Adrenal gland (tissue), 12 donors: ENCODE measurements around the gene PODXL. TPM values are rescaled to one million over a fixed set of nuclear protein-coding genes. Genes with fewer than 3 reads are reported as not detected.
A peak's percentile ranks its signal among the peaks of the same experiment; 100 is the strongest.

Experiments used
- DNase-seq, 7 donors: peaks; one replicate each; pipeline ENCODE4 v3.0.0-alpha.2; 2019 to 2020
- H3K27ac ChIP-seq, 5 donors: fragments of 200-600 bp; sonication (generic) in 4 of 5; 1 replicate in 3 of 5; 2 replicates in 2 of 5; pipeline versions ENCODE4 v1.5.1 to v1.8.0; 2016 to 2020; ENCODE audit warnings: mild to moderate bottlenecking in 1 of 5
- H3K27me3 ChIP-seq: fragments of 200-600 bp; 2 replicates; pipeline ENCODE4 v1.8.0; 2021
- H3K36me3 ChIP-seq, 2 donors: fragments of 200-600 bp; replicated peaks in 1 of 2; 1 replicate in 1 of 2; 2 replicates in 1 of 2; pipeline versions ENCODE4 v1.5.1 to v1.8.0; 2018 to 2022
- H3K4me1 ChIP-seq, 2 donors: fragments of 200-600 bp; replicated peaks in 1 of 2; 1 replicate in 1 of 2; 2 replicates in 1 of 2; pipeline versions ENCODE4 v1.5.1 to v1.8.0; 2018 to 2021
- H3K4me3 ChIP-seq, 4 donors: fragments of 200-600 bp; sonication (generic) in 3 of 4; one replicate each; pipeline ENCODE4 v1.5.1; 2016 to 2018
- H3K9me3 ChIP-seq, 3 donors: fragments of 200-600 bp; sonication (generic) in 1 of 3; replicated peaks in 1 of 3; 1 replicate in 2 of 3; 2 replicates in 1 of 3; pipeline versions ENCODE4 v1.5.1 to v1.8.0; 2016 to 2021
- POLR2A ChIP-seq, 2 donors: fragments of 450-650 bp; IDR thresholded peaks; one replicate each; pipeline ENCODE4 v1.6.1; 2017; ENCODE audit warnings: antibody characterized with exemption in 2 of 2, mild to moderate bottlenecking in 2 of 2, moderate library complexity in 1 of 2
- WGBS, 4 donors: extraction: QIAGEN DNeasy Blood & Tissue Kit in 2 of 4; methylation state at CpG; one replicate each; pipeline versions ENCODE4 v1.1.5 to v1.1.7; 2013 to 2017; 5-methylcytosine and 5-hydroxymethylcytosine counted together
- intact Hi-C, 2 donors: fragments of 100-400 bp; cut with DNase I; formaldehyde crosslinking; loops; one replicate each; pipeline versions ENCODE4 v1.14.1 to v1.15.0; 2022 to 2023
- polyA plus RNA-seq, 3 donors: library from polyadenylated mRNA; stranded (reverse); fragments of 200-250 nt in 2 of 3; fragments of 350-450 nt in 1 of 3; fragmentation: Illumina TruSeq in 1 of 3; extraction: RNeasy Lipid Tissue Mini Kit (QIAGEN cat#74804) in 1 of 3; gene quantifications; one replicate each; pipeline ENCODE4 v1.2.3, GENCODE V29; 2013 to 2014
- total RNA-seq, 9 donors: library from RNA; depleted of rRNA in 4 of 9; stranded (reverse); fragments of >200 nt in 4 of 9; fragments of 120-200 nt in 1 of 9; fragmentation: NEBNext Ultra II Directional in 1 of 9; extraction: Animal tissue kit (Norgen Biotek cat#: 25700) in 1 of 9; gene quantifications; one replicate each; pipeline versions ENCODE4 v1.1.0 to v1.2.4, GENCODE V29; 2013 to 2023
- TF ChIP-seq, protein P1 (sequence below), 6 experiments: fragments of 450-650 bp in 4 of 6; fragments of 200-600 bp in 2 of 6; sonication (generic) in 1 of 6; IDR thresholded peaks; 1 replicate in 5 of 6; 2 replicates in 1 of 6; pipeline versions ENCODE4 v1.5.1 to v1.8.0; 2016 to 2021; ENCODE audit warnings: antibody characterized with exemption in 6 of 6, mild to moderate bottlenecking in 2 of 6, moderate library complexity in 1 of 6
- donor health status: healthy with polysubstance abuse.
- donor health status: Bipolar disorder and iron deficiency.
- donor health status: DM: yes; HTN: yes; CAD: no.
- donor health status: DM: no; HTN: no; CAD: no.
- donor health status: DM: no; HTN: no; CAD: no.
- donor health status: DM: yes; HTN: yes; CAD: no.

The PODXL gene
- total and polyA plus RNA-seq, 12 donors: 7.0 to 99.6 (median 35.6) TPM

- peak in 1 of 7 donors; percentile 41 for DNase-seq
- TF ChIP-seq POLR2A (IDR thresholded peaks at IDR 0.05): no peak
- TF ChIP-seq, protein P1, sequence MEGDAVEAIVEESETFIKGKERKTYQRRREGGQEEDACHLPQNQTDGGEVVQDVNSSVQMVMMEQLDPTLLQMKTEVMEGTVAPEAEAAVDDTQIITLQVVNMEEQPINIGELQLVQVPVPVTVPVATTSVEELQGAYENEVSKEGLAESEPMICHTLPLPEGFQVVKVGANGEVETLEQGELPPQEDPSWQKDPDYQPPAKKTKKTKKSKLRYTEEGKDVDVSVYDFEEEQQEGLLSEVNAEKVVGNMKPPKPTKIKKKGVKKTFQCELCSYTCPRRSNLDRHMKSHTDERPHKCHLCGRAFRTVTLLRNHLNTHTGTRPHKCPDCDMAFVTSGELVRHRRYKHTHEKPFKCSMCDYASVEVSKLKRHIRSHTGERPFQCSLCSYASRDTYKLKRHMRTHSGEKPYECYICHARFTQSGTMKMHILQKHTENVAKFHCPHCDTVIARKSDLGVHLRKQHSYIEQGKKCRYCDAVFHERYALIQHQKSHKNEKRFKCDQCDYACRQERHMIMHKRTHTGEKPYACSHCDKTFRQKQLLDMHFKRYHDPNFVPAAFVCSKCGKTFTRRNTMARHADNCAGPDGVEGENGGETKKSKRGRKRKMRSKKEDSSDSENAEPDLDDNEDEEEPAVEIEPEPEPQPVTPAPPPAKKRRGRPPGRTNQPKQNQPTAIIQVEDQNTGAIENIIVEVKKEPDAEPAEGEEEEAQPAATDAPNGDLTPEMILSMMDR (IDR thresholded peaks at IDR 0.05): no peak
- Histone ChIP-seq H3K4me1 (peaks cover 15 to 25% of the 10 kb centered on the region in 2 donors), H3K9me3 (no peaks in the 10 kb centered on the region), H3K27me3 (no peaks in the 10 kb centered on the region), H3K4me3 (no peak overlapping the region), H3K36me3 (no peaks in the 10 kb centered on the region), H3K27ac (peak overlapping the region in 3 of 5 donors; percentile 68 to 72 (median 72))
- 25 to 57% (median 37%) methylated on average over 6 of the region's 6 CpGs for WGBS, 4 donors
- intact Hi-C loops: no loop called here
Measured at GRCh38 chr7:131503639-131504038, 52.8 kb downstream of the PODXL start.

DNA sequence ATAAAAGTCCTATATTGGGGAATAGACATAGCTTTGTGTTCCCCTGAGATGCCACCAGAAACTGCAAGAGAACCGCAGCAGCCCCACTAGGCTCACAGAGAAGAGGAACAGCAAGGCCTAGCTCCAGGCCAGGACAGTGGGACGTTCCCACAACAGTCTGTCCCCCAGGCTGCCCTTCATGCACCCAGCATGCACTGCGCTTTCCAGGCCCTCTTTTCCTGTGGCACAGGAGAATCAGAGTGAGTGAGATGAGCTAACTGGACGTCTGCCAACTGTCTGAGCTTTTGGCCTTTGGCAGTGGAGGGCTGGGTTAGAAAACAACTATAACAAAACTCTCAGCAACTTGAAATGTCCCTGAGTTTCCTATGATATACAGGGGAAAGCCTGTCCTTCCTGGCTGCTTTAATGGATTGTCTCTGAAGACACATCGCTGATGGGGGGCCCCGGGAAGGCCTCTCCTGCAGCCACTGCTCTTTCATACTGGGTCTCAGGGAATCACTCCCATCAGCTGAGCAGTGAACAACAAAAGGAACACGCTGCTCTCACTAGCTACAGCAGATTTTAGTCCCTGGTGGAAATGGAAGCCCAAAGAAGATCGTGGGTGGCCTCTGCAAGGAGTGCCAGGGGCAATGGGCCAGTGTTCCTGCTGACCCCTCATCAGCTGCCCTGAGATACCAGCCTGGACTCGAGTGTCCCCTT is 53.5 kb downstream of the PODXL start:
- no peaks in the 10 kb centered on the region for H3K36me3 ChIP-seq
- 3 to 32% (median 23%) methylated on average over 5 to 9 of the region's 9 CpGs for WGBS, 4 donors
- H3K4me3 ChIP-seq: no peak overlapping the region
- H3K27me3 ChIP-seq: no peaks in the 10 kb centered on the region
- H3K4me1 ChIP-seq: peaks cover 15 to 22% of the 10 kb centered on the region in 2 donors
- peak; percentile 79 to 93 (median 87) for DNase-seq
- TF ChIP-seq POLR2A (IDR thresholded peaks at IDR 0.05): no peak
- TF ChIP-seq, protein P1 (IDR thresholded peaks at IDR 0.05): no peak
- peak overlapping the region in 3 of 5 donors; percentile 68 to 72 (median 72) for H3K27ac ChIP-seq
- intact Hi-C loops: no loop called here
- no peaks in the 10 kb centered on the region for H3K9me3 ChIP-seq

DNA sequence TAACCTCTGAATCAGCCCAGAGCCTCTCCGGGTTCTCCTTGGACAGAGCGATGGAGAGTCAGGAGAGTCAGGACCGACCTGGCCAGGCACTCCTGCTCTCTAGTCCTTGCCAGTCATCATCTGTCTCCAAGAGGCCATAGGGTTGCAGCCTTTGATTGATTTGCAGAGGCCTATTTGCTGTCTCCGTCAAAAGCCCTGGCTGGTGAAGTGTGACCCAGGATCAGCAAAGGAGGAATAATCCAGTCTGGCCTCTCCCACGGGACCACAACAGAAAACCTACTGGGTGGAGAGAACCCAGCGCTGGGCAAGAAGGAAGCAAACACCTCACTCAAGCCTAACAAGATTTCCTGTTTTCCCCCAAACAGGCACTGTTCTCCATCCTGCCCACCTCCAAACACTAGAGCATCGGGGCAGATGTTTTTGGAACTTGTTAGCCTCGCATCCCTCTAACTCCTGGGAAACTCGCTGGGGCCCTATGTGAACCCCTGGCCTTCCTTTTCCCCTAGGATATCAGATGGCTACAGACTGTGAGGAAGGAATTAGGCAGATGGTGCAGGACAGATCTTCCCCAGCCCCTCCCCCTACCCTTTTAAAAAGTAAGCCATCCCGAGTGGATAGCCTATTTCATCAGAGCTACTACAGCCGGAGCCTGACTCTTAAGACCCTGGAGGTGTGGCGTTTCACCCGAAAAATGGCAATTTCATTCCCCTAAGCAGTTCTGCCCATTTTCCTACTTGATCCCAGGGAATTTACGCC is 54.3 kb downstream of the PODXL start:
- Histone ChIP-seq H3K9me3 (no peaks in the 10 kb centered on the region), H3K4me3 (no peak overlapping the region), H3K27me3 (no peaks in the 10 kb centered on the region), H3K4me1 (peaks cover 15 to 17% of the 10 kb centered on the region in 2 donors), H3K27ac (peak overlapping the region in 2 of 5 donors; percentile 72), H3K36me3 (no peaks in the 10 kb centered on the region)
- intact Hi-C loops: no loop called here
- WGBS, 4 donors: 77 to 80% (median 78%) methylated on average over 13 to 14 of the region's 14 CpGs
- TF ChIP-seq POLR2A (IDR thresholded peaks at IDR 0.05): no peak
- TF ChIP-seq, protein P1 (IDR thresholded peaks at IDR 0.05): no peak
- DNase-seq: no peak

DNA sequence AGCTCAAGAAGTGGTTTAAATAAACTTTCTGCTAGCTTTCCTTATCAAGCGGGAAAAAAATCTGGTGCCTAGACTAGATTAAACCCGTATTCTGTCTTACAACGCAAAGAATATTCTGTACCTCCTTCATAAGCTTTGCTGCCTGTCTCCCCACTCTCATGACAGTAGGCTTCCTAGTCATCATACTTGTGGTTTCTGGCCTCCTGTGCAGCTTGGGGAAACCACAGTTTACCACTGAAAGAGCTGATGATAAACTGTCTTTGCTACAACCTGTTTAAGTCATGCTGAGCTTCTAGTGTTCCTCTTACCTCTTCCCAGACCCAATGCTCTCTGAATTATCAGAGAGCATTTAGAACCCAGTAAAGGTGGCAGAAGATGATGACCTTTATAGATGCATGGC is 55.0 kb downstream of the PODXL start:
- Histone ChIP-seq H3K9me3 (no peaks in the 10 kb centered on the region), H3K36me3 (no peaks in the 10 kb centered on the region), H3K4me1 (peaks cover 15 to 17% of the 10 kb centered on the region in 2 donors), H3K4me3 (no peak overlapping the region), H3K27me3 (no peaks in the 10 kb centered on the region), H3K27ac (peak overlapping the region in 1 of 5 donors; percentile 9)
- TF ChIP-seq POLR2A (IDR thresholded peaks at IDR 0.05): no peak
- TF ChIP-seq, protein P1 (IDR thresholded peaks at IDR 0.05): no peak
- intact Hi-C loops: no loop called here
- WGBS, 4 donors: 83 to 94% (median 89%) methylated on average over 3 of the region's 3 CpGs
- DNase-seq: no peak
